H1 (cell line): ENCODE measurements around the gene NFIX. TPM values are rescaled to one million over a fixed set of nuclear protein-coding genes. Genes with fewer than 3 reads are reported as not detected.

ENCODE experiments used
- CHD7 ChIP-seq: fragments of 300-600 bp; sonication (generic); IDR thresholded peaks from 2 replicates; pipeline ENCODE4 v1.7.1; 2012; ENCODE audit warnings: low read length, moderate library complexity, mild to moderate bottlenecking, inconsistent platforms; ENCODE audit not compliant: insufficient replicate concordance
- FOSL1 ChIP-seq: IDR thresholded peaks from 2 replicates; pipeline ENCODE4 v1.6.1; 2011; ENCODE audit warnings: mild to moderate bottlenecking, low read depth, low read length, moderate library complexity; ENCODE audit not compliant: insufficient read depth
- MAFK ChIP-seq: IDR thresholded peaks from 2 replicates; pipeline ENCODE4 v1.6.1; 2012; ENCODE audit warnings: low read depth, mild to moderate bottlenecking, improper control_type of control experiment, low read length
- SAP30 ChIP-seq: fragments of 300-600 bp; sonication (generic); IDR thresholded peaks from 2 replicates; pipeline ENCODE4 v1.7.1; 2012; ENCODE audit warnings: low read length, moderate library complexity, mild to moderate bottlenecking, inconsistent platforms; ENCODE audit not compliant: insufficient read depth, insufficient replicate concordance
- SIRT6 ChIP-seq: IDR thresholded peaks from one replicate; pipeline ENCODE4 v1.7.1; 2012; ENCODE audit warnings: low read length, inconsistent platforms
- SP1 ChIP-seq: IDR thresholded peaks from 2 replicates; pipeline ENCODE4 v1.6.1; 2011; ENCODE audit warnings: low read depth, low read length
- TBP ChIP-seq: IDR thresholded peaks from 2 replicates; pipeline ENCODE4 v1.6.1; 2011; ENCODE audit warnings: low read depth, low read length, improper control_type of control experiment
- USF2 ChIP-seq: IDR thresholded peaks from 2 replicates; pipeline ENCODE4 v1.6.1; 2011; ENCODE audit warnings: low read length, improper control_type of control experiment
- YY1 ChIP-seq: IDR thresholded peaks from 2 replicates; pipeline ENCODE4 v1.6.1; 2011; ENCODE audit warnings: low read depth, mild to moderate bottlenecking, low read length
- polyA plus RNA-seq, 7 experiments: library from polyadenylated mRNA; depleted of rRNA in 3 of 7; stranded (reverse) in 5 of 7; unstranded in 2 of 7; fragments of >200 nt in 5 of 7; fragments of 200-250 nt in 2 of 7; gene quantifications; 1 replicate in 5 of 7; 2 replicates in 1 of 7; 4 replicates in 1 of 7; pipeline versions ENCODE4 v1.2.1 to v1.2.3, GENCODE V29; 2011 to 2013; ENCODE audit warnings: missing spikeins in 2 of 7, mixed read lengths in 2 of 7
- total RNA-seq: library from RNA; stranded (reverse); fragmentation: NEBNext Ultra II Directional; extraction: Animal tissue kit (Norgen Biotek cat#: 25700); gene quantifications from 2 replicates; pipeline ENCODE4 v1.2.1, GENCODE V29; 2021

NFIX gene
- total and polyA plus RNA-seq, 2 of the 8 experiments (the other 6 are each of a cell fraction or from before 2014, with no cell fraction given) = 0.03 to 0.20 TPM

GRCh38 chr19:12945479-12946091, 49.7 kb upstream of the NFIX start, which contains the start of gene RAD23A (continued):
- TF ChIP-seq USF2 = peak; percentile 98
- TF ChIP-seq YY1 = peak; percentile 99
- peak; percentile 91 for TF ChIP-seq TBP
- no peak for TF ChIP-seq MAFK
- TF ChIP-seq CHD7 = no peak
- no peak for TF ChIP-seq SIRT6
- TF ChIP-seq SP1 = peak; percentile 63; the same call in 1 of the 2 replicates
- no peak for TF ChIP-seq SAP30
- peak; percentile 59; the same call in 1 of the 2 replicates for TF ChIP-seq FOSL1
